Ascending aorta (tissue), 2 donors: Measurements from ENCODE around the gene PTH. TPM values are rescaled to one million over a fixed set of nuclear protein-coding genes. Genes with fewer than 3 reads are reported as not detected.

Experiments used
- DNase-seq, 2 donors: peaks; one replicate each; pipeline ENCODE4 v3.0.0-alpha.2; 2019; ENCODE audit warnings: low spot score in 2 of 2
- H3K27ac ChIP-seq, 2 donors: fragments of 200-600 bp; sonication (generic); one replicate each; pipeline ENCODE4 v1.5.1; 2016 to 2017; ENCODE audit warnings: mild to moderate bottlenecking in 1 of 2
- H3K27me3 ChIP-seq: fragments of 200-600 bp; sonication (generic); one replicate; pipeline ENCODE4 v1.5.1; 2017
- H3K36me3 ChIP-seq, 2 donors: fragments of 200-600 bp; sonication (generic); one replicate each; pipeline ENCODE4 v1.5.1; 2016
- H3K4me1 ChIP-seq, 2 donors: fragments of 200-600 bp; sonication (generic); one replicate each; pipeline ENCODE4 v1.5.1; 2016 to 2017; ENCODE audit warnings: mild to moderate bottlenecking in 1 of 2
- H3K4me3 ChIP-seq, 2 donors: fragments of 200-600 bp; sonication (generic); one replicate each; pipeline ENCODE4 v1.5.1; 2016 to 2017; ENCODE audit warnings: mild to moderate bottlenecking in 1 of 2
- H3K9me3 ChIP-seq, 2 donors: fragments of 200-600 bp; sonication (generic); one replicate each; pipeline ENCODE4 v1.5.1; 2016
- CTCF ChIP-seq, 3 experiments: fragments of 200-600 bp in 2 of 3; fragments of 450-650 bp in 1 of 3; sonication (generic) in 2 of 3; IDR thresholded peaks; one replicate each; pipeline ENCODE4 v1.5.1; 2016 to 2019; ENCODE audit warnings: antibody characterized with exemption in 3 of 3, mild to moderate bottlenecking in 1 of 3, moderate library complexity in 1 of 3
- intact Hi-C: fragments of 100-400 bp; cut with DNase I; formaldehyde crosslinking; loops from one replicate; pipeline ENCODE4 v1.15.1; 2023
- total RNA-seq: library from RNA; depleted of rRNA; stranded (reverse); fragments of >200 nt; gene quantifications from one replicate; pipeline ENCODE4 v1.1.0, GENCODE V29; 2016

Gene PTH
- total RNA-seq, 1 donor from 2014 or later, result not detected

DNA sequence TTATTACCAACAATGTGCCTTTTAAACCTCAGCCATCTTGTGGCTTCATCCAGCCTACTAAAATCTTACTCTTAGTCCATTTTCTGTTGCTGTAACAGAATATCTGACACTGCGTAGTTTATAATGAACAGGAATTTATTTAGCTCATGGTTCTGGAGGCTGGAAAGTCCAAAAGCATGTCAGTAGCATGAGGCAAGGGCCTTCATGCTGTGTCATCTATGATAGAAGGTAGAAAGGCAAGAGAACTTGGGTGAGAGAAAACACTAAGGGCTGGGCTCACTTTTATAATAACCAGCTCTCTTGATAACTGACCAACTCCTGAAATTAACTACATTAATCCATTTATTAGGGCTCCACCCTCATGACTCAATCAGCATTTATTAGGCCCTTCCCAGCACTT lies 46.3 kb downstream of the PTH start:
- intact Hi-C loops, result no loop called here
- peak overlapping the region; percentile 63 to 71 for H3K27ac ChIP-seq
- no peak for DNase-seq
- TF ChIP-seq CTCF (IDR thresholded peaks at IDR 0.05), result no peak
- no peak overlapping the region for H3K4me3 ChIP-seq
- no peaks in the 10 kb centered on the region for H3K27me3 ChIP-seq
- peaks cover 0 to 6% of the 10 kb centered on the region in 2 donors for H3K4me1 ChIP-seq
- H3K36me3 ChIP-seq, result no peaks in the 10 kb centered on the region
- H3K9me3 ChIP-seq, result peaks cover 0 to 6% of the 10 kb centered on the region in 2 donors

GRCh38 chr11:13448876-13449275 lies 46.9 kb downstream of the PTH start:
- Histone ChIP-seq H3K4me1 (peaks cover 0 to 6% of the 10 kb centered on the region in 2 donors), H3K27ac (peak overlapping the region; percentile 63 to 71), H3K4me3 (no peak overlapping the region), H3K9me3 (peaks cover 0 to 6% of the 10 kb centered on the region in 2 donors), H3K27me3 (no peaks in the 10 kb centered on the region), H3K36me3 (no peaks in the 10 kb centered on the region)
- intact Hi-C loops, result no loop called here
- TF ChIP-seq CTCF (IDR thresholded peaks at IDR 0.05), result no peak
- DNase-seq, result no peak

- H3K4me3 ChIP-seq, result no peak overlapping the region
Observed at GRCh38 chr11:13446444-13446843, 49.4 kb downstream of the PTH start.

GRCh38 chr11:13445588-13445987 lies 50.2 kb downstream of the PTH start:
- no peaks in the 10 kb centered on the region for H3K27me3 ChIP-seq
- H3K36me3 ChIP-seq, result no peaks in the 10 kb centered on the region
- H3K4me1 ChIP-seq, result peaks cover 0 to 11% of the 10 kb centered on the region in 2 donors
- DNase-seq, result no peak
- TF ChIP-seq CTCF (IDR thresholded peaks at IDR 0.05), result no peak
- intact Hi-C loops, result no loop called here
- no peak overlapping the region for H3K4me3 ChIP-seq
- H3K9me3 ChIP-seq, result no peaks in the 10 kb centered on the region
- H3K27ac ChIP-seq, result no peak overlapping the region

More at GRCh38 chr11:13446444-13446843, 49.4 kb downstream of the PTH start:
- DNase-seq, result no peak
- Histone ChIP-seq H3K27ac (no peak overlapping the region), H3K36me3 (no peaks in the 10 kb centered on the region), H3K9me3 (peaks cover 0 to 2% of the 10 kb centered on the region in 2 donors), H3K27me3 (no peaks in the 10 kb centered on the region), H3K4me1 (peaks cover 0 to 6% of the 10 kb centered on the region in 2 donors)
- TF ChIP-seq CTCF (IDR thresholded peaks at IDR 0.05), result no peak
- intact Hi-C loops, result no loop called here

Other genes starting within 250 kb of the PTH start
- 15.9 TPM for gene BMAL1, start 218.2 kb downstream of the PTH start, total RNA-seq
- 10.1 TPM for gene BTBD10, start 32.8 kb downstream of the PTH start, total RNA-seq
- 66.0 TPM for gene FAR1, start 172.7 kb upstream of the PTH start, total RNA-seq